Hematopoietic multipotent progenitor cell treated with erythropoietin and hydrocortisone succinate and interleukin-3 and kit ligand, for 15 days (in vitro differentiated cells): ENCODE data around the gene SHANK1.

Experiments
- DNase-seq: peaks from one replicate; pipeline ENCODE4 v3.0.0-alpha.2; 2015; ENCODE audit warnings: low spot score

Gene SHANK1

GRCh38 chr19:50659318-50660087 lies 60.1 kb downstream of the SHANK1 start:
- DNase-seq = no peak

GRCh38 chr19:50658441-50659317 lies 60.9 kb downstream of the SHANK1 start:
- peak; percentile 85 for DNase-seq

GRCh38 chr19:50657712-50658440 lies 61.7 kb downstream of the SHANK1 start:
- DNase-seq = peak; percentile 97

- DNase-seq = peak; percentile 15
Observed at GRCh38 chr19:50657222-50657669, 62.4 kb downstream of the SHANK1 start.

- no peak for DNase-seq
Observed at GRCh38 chr19:50654882-50655281, 64.7 kb downstream of the SHANK1 start.

- no peak for DNase-seq
Observed at GRCh38 chr19:50652722-50653121, 66.9 kb downstream of the SHANK1 start.

GRCh38 chr19:50651174-50651573 lies 68.4 kb downstream of the SHANK1 start:
- no peak for DNase-seq

GRCh38 chr19:50649433-50650391 lies 69.9 kb downstream of the SHANK1 start, which contains the start of gene C19orf81:
Gene C19orf81 (plus strand): TSS chr19:50649445. CDS start chr19:50649445, 0 bp downstream.
- peak; percentile 35 for DNase-seq

GRCh38 chr19:50648659-50649058 lies 70.9 kb downstream of the SHANK1 start:
- no peak for DNase-seq

- no peak for DNase-seq
Observed at GRCh38 chr19:50647879-50648615, 71.6 kb downstream of the SHANK1 start.

- DNase-seq = peak; percentile 24
Observed at GRCh38 chr19:50646074-50646807, 73.4 kb downstream of the SHANK1 start.

- no peak for DNase-seq
Observed at GRCh38 chr19:50645107-50645506, 74.5 kb downstream of the SHANK1 start.

GRCh38 chr19:50644315-50644915 lies 75.2 kb downstream of the SHANK1 start:
- no peak for DNase-seq

GRCh38 chr19:50640368-50640767 lies 79.2 kb downstream of the SHANK1 start:
- no peak for DNase-seq

GRCh38 chr19:50639121-50640112 lies 80.2 kb downstream of the SHANK1 start, which contains the start of gene SYT3:
Gene SYT3 (minus strand): TSS chr19:50639881. CDS start chr19:50637411, 2,470 bp downstream.
- DNase-seq = peak; percentile 6

- no peak for DNase-seq
Observed at GRCh38 chr19:50638600-50638999, 81.0 kb downstream of the SHANK1 start.

- no peak for DNase-seq
Observed at GRCh38 chr19:50636317-50637085, 83.1 kb downstream of the SHANK1 start.
